Testis (tissue), 3 donors: ENCODE measurements around the gene SLC7A5. TPM values are rescaled to one million over a fixed set of nuclear protein-coding genes. Genes with fewer than 3 reads are reported as not detected.
"Not testable (repeated sequence)": the region's sequence is repeated elsewhere in the genome, so short reads cannot be mapped to it uniquely, and the experiment has no call there.

Experiments used
- DNase-seq: peaks from one replicate; pipeline ENCODE4 v3.0.0-alpha.2; 2019
- H3K27ac ChIP-seq, 2 donors: fragments of 200-600 bp; sonication (generic); one replicate each; pipeline ENCODE4 v1.5.1; 2019
- H3K27me3 ChIP-seq: fragments of 200-600 bp; sonication (generic); one replicate; pipeline ENCODE4 v1.5.1; 2019
- H3K36me3 ChIP-seq: fragments of 200-600 bp; sonication (generic); one replicate; pipeline ENCODE4 v1.5.1; 2017; ENCODE audit warnings: low read depth; ENCODE audit errors: missing control alignments
- H3K4me1 ChIP-seq: fragments of 200-600 bp; sonication (generic); one replicate; pipeline ENCODE4 v1.5.1; 2019
- H3K4me3 ChIP-seq, 2 donors: fragments of 200-600 bp; sonication (generic); one replicate each; pipeline ENCODE4 v1.5.1; 2017 to 2019
- H3K9me3 ChIP-seq: fragments of 200-600 bp; sonication (generic); one replicate; pipeline ENCODE4 v1.5.1; 2017
- CTCF ChIP-seq, 3 experiments: fragments of 450-650 bp in 2 of 3; fragments of 200-600 bp in 1 of 3; sonication (generic) in 1 of 3; IDR thresholded peaks; one replicate each; pipeline ENCODE4 v1.5.1; 2016 to 2019; ENCODE audit warnings: antibody characterized with exemption in 3 of 3, mild to moderate bottlenecking in 2 of 3, moderate library complexity in 1 of 3
- POLR2A ChIP-seq: fragments of 450-650 bp; IDR thresholded peaks from one replicate; pipeline ENCODE4 v1.6.1; 2017; ENCODE audit warnings: antibody characterized with exemption, mild to moderate bottlenecking, moderate library complexity
- WGBS, 2 donors: methylation state at CpG; one replicate each; pipeline ENCODE4 v1.1.5; 2018; 5-methylcytosine and 5-hydroxymethylcytosine counted together
- intact Hi-C: fragments of 100-400 bp; cut with DNase I; formaldehyde crosslinking; loops from one replicate; pipeline ENCODE4 v1.15.1; 2023; ENCODE audit warnings: low total_unique reads
- polyA plus RNA-seq: library from polyadenylated mRNA; stranded (reverse); fragments of 350-450 nt; fragmentation: Illumina TruSeq; extraction: RNeasy Lipid Tissue Mini Kit (QIAGEN cat#74804); gene quantifications from one replicate; pipeline ENCODE4 v1.2.3, GENCODE V29; 2014; ENCODE audit warnings: low read depth, low replicate concordance; ENCODE audit not compliant: insufficient read depth
- total RNA-seq, 2 donors: library from RNA; depleted of rRNA; stranded (reverse); fragments of >200 nt; gene quantifications; one replicate each; pipeline ENCODE4 v1.2.3, GENCODE V29; 2016

Gene SLC7A5
- total and polyA plus RNA-seq, 3 donors from 2014 or later: 179 to 290 (median 263) TPM

GRCh38 chr16:87791295-87792204, 77.8 kb downstream of the SLC7A5 start:
- TF ChIP-seq CTCF (IDR thresholded peaks at IDR 0.05) (no peak), POLR2A (no peak)
- H3K27ac ChIP-seq: no peak overlapping the region
- 84 to 86% methylated on average over 17 to 31 of the region's 32 CpGs for WGBS, 2 donors
- H3K9me3 ChIP-seq: no peaks in the 10 kb centered on the region
- no peak for DNase-seq
- H3K4me3 ChIP-seq: no peak overlapping the region
- intact Hi-C loops: no loop called here
- no peaks in the 10 kb centered on the region for H3K36me3 ChIP-seq
- no peaks in the 10 kb centered on the region for H3K27me3 ChIP-seq
- no peaks in the 10 kb centered on the region for H3K4me1 ChIP-seq

- WGBS, 2 donors: 74 to 80% methylated on average over 17 of the region's 17 CpGs
Measured at GRCh38 chr16:87790292-87791100, 78.8 kb downstream of the SLC7A5 start.

GRCh38 chr16:87789437-87790291, 79.6 kb downstream of the SLC7A5 start:
- DNase-seq: no peak
- H3K9me3 ChIP-seq: no peaks in the 10 kb centered on the region
- peaks cover 7% of the 10 kb centered on the region for H3K4me1 ChIP-seq
- TF ChIP-seq POLR2A (no peak), CTCF (IDR thresholded peaks at IDR 0.05) (no peak)
- 89 to 92% methylated on average over 18 to 20 of the region's 20 CpGs for WGBS, 2 donors
- H3K4me3 ChIP-seq: no peak overlapping the region
- H3K36me3 ChIP-seq: no peaks in the 10 kb centered on the region
- intact Hi-C loops: loop anchor here (10.0 kb wide), 1 partner anchor 85 kb away; no protein-coding TSS in a partner anchor
- H3K27me3 ChIP-seq: no peaks in the 10 kb centered on the region
- H3K27ac ChIP-seq: no peak overlapping the region

More at GRCh38 chr16:87790292-87791100, 78.8 kb downstream of the SLC7A5 start:
- Histone ChIP-seq H3K4me1 (no peaks in the 10 kb centered on the region), H3K27ac (no peak overlapping the region), H3K9me3 (no peaks in the 10 kb centered on the region), H3K27me3 (no peaks in the 10 kb centered on the region), H3K36me3 (no peaks in the 10 kb centered on the region), H3K4me3 (no peak overlapping the region)
- TF ChIP-seq CTCF (IDR thresholded peaks at IDR 0.05) (no peak), POLR2A (no peak)
- intact Hi-C loops: no loop called here
- peak; percentile 52 for DNase-seq

GRCh38 chr16:87788730-87789436, 80.4 kb downstream of the SLC7A5 start:
- H3K4me3 ChIP-seq, DNase-seq, H3K4me1 ChIP-seq, H3K27ac ChIP-seq, H3K9me3 ChIP-seq, H3K36me3 ChIP-seq, H3K27me3 ChIP-seq: not testable (repeated sequence)
- intact Hi-C loops: loop anchor here (10.0 kb wide), 1 partner anchor 86 kb away; no protein-coding TSS in a partner anchor
- WGBS, 2 donors: 92 to 94% methylated on average over 10 of the region's 10 CpGs

- not testable (repeated sequence) for H3K27me3 ChIP-seq, H3K9me3 ChIP-seq, H3K36me3 ChIP-seq, H3K4me1 ChIP-seq, H3K27ac ChIP-seq, H3K4me3 ChIP-seq, DNase-seq
- intact Hi-C loops: loop anchor here (10.0 kb wide), 1 partner anchor 87 kb away; no protein-coding TSS in a partner anchor
- WGBS, 2 donors: 92% methylated on average over 2 of the region's 2 CpGs; no CpG with 5 or more reads in 1 of the 2 donors
Measured at GRCh38 chr16:87787451-87788091, 81.7 kb downstream of the SLC7A5 start.
